Sigmoid colon (tissue), 7 donors: ENCODE data around the gene TTC4. TPM values are rescaled to one million over a fixed set of nuclear protein-coding genes. Genes with fewer than 3 reads are reported as not detected.

ENCODE experiments used
- DNase-seq: peaks from one replicate; pipeline ENCODE4 v3.0.0-alpha.2; 2019
- H3K27ac ChIP-seq, 4 donors: fragments of 200-600 bp; sonication (generic); one replicate each; pipeline ENCODE4 v1.5.1; 2016 to 2019; ENCODE audit warnings: mild to moderate bottlenecking in 1 of 4
- H3K27me3 ChIP-seq, 3 donors: fragments of 200-600 bp; sonication (generic); one replicate each; pipeline ENCODE4 v1.5.1; 2019; ENCODE audit warnings: mild to moderate bottlenecking in 1 of 3
- H3K36me3 ChIP-seq, 4 donors: fragments of 200-600 bp; sonication (generic); one replicate each; pipeline ENCODE4 v1.5.1; 2016 to 2019
- H3K4me1 ChIP-seq, 4 donors: fragments of 200-600 bp; sonication (generic); one replicate each; pipeline ENCODE4 v1.5.1; 2017 to 2019
- H3K4me3 ChIP-seq, 4 donors: fragments of 200-600 bp; sonication (generic); one replicate each; pipeline ENCODE4 v1.5.1; 2017 to 2019; ENCODE audit warnings: mild to moderate bottlenecking in 2 of 4, moderate library complexity in 1 of 4
- H3K9me3 ChIP-seq, 4 donors: fragments of 200-600 bp in 3 of 4; sonication (generic) in 3 of 4; one replicate each; pipeline versions ENCODE4 v1.5.1 to v1.6.1; 2013 to 2019
- CTCF ChIP-seq, 4 experiments: fragments of 450-650 bp in 3 of 4; fragments of 200-600 bp in 1 of 4; IDR thresholded peaks; one replicate each; pipeline ENCODE4 v1.5.1; 2016 to 2019; ENCODE audit warnings: antibody characterized with exemption in 4 of 4, mild to moderate bottlenecking in 3 of 4, moderate library complexity in 2 of 4
- EP300 ChIP-seq, 4 donors: sonication (generic); formaldehyde crosslinking; IDR thresholded peaks; one replicate each; pipeline ENCODE4 v1.6.1; 2017; ENCODE audit warnings: antibody characterized with exemption in 4 of 4
- POLR2A ChIP-seq, 2 donors: fragments of 450-650 bp; IDR thresholded peaks; one replicate each; pipeline ENCODE4 v1.6.1; 2016; ENCODE audit warnings: antibody characterized with exemption in 2 of 2, mild to moderate bottlenecking in 2 of 2, moderate library complexity in 2 of 2
- POLR2AphosphoS5 ChIP-seq, 4 donors: sonication (generic); formaldehyde crosslinking; IDR thresholded peaks; one replicate each; pipeline ENCODE4 v1.6.1; 2017; ENCODE audit warnings: antibody characterized with exemption in 4 of 4
- WGBS, 2 donors: extraction: QIAGEN DNeasy Blood & Tissue Kit; methylation state at CpG; one replicate each; pipeline ENCODE4 v1.1.7; 2013; 5-methylcytosine and 5-hydroxymethylcytosine counted together
- intact Hi-C: fragments of 100-400 bp; cut with DNase I; formaldehyde crosslinking; loops from one replicate; pipeline ENCODE4 v1.15.1; 2023
- polyA plus RNA-seq, 3 donors: library from polyadenylated mRNA; stranded (reverse); fragments of 200-250 nt; gene quantifications; one replicate each; pipeline ENCODE4 v1.2.3, GENCODE V29; 2013
- total RNA-seq, 4 donors: library from RNA; depleted of rRNA; stranded (reverse); fragments of >200 nt; gene quantifications; one replicate each; pipeline ENCODE4 v1.1.0, GENCODE V29; 2016
- donor health status: healthy with polysubstance abuse.
- donor health status: Bipolar disorder and iron deficiency.
- donor health status: healthy.

Gene TTC4
- total and polyA plus RNA-seq, 7 donors = 7.6 to 33.4 (median 15.0) TPM

- TF ChIP-seq POLR2A (IDR thresholded peaks at IDR 0.05) (no peak), CTCF (IDR thresholded peaks at IDR 0.05) (peak; percentile 17 to 83 (median 67)), POLR2AphosphoS5 (IDR thresholded peaks at IDR 0.05) (no peak), EP300 (IDR thresholded peaks at IDR 0.05) (no peak)
- intact Hi-C loops = loop anchor here (5.0 kb wide), 1 partner anchor 140 kb away; no protein-coding TSS in a partner anchor
- H3K4me3 ChIP-seq = no peak overlapping the region
- no peak for DNase-seq
- no peaks in the 10 kb centered on the region for H3K27me3 ChIP-seq
- no peak overlapping the region for H3K27ac ChIP-seq
- peaks cover 0 to 11% (median 0%) of the 10 kb centered on the region in 4 donors for H3K36me3 ChIP-seq
- 58 to 70% methylated on average over 6 of the region's 6 CpGs for WGBS, 2 donors
- no peaks in the 10 kb centered on the region for H3K4me1 ChIP-seq
- no peaks in the 10 kb centered on the region for H3K9me3 ChIP-seq
These were observed 43.6 kb upstream of the TTC4 start for GRCh38 chr1:54671985-54672608.

GRCh38 chr1:54678776-54679643, 36.7 kb upstream of the TTC4 start:
- no peaks in the 10 kb centered on the region for H3K9me3 ChIP-seq
- 85 to 89% methylated on average over 17 of the region's 17 CpGs for WGBS, 2 donors
- peaks cover 0 to 5% (median 0%) of the 10 kb centered on the region in 4 donors for H3K36me3 ChIP-seq
- intact Hi-C loops = no loop called here
- H3K27me3 ChIP-seq = no peaks in the 10 kb centered on the region
- peaks cover 0 to 7% (median 3%) of the 10 kb centered on the region in 4 donors for H3K4me1 ChIP-seq
- no peak for DNase-seq
- TF ChIP-seq POLR2A (IDR thresholded peaks at IDR 0.05) = no peak
- TF ChIP-seq POLR2AphosphoS5 (IDR thresholded peaks at IDR 0.05) = no peak
- TF ChIP-seq EP300 (IDR thresholded peaks at IDR 0.05) = no peak
- TF ChIP-seq CTCF (IDR thresholded peaks at IDR 0.05) = no peak
- no peak overlapping the region for H3K27ac ChIP-seq
- H3K4me3 ChIP-seq = no peak overlapping the region

GRCh38 chr1:54679706-54680105, 36.0 kb upstream of the TTC4 start:
- Histone ChIP-seq H3K27me3 (no peaks in the 10 kb centered on the region), H3K36me3 (no peaks in the 10 kb centered on the region), H3K27ac (no peak overlapping the region), H3K4me3 (no peak overlapping the region), H3K4me1 (peaks cover 0 to 7% (median 3%) of the 10 kb centered on the region in 4 donors), H3K9me3 (no peaks in the 10 kb centered on the region)
- intact Hi-C loops = no loop called here
- DNase-seq = no peak
- 88 to 92% methylated on average over 7 of the region's 7 CpGs for WGBS, 2 donors
- TF ChIP-seq POLR2AphosphoS5 (IDR thresholded peaks at IDR 0.05) (no peak), EP300 (IDR thresholded peaks at IDR 0.05) (no peak), POLR2A (IDR thresholded peaks at IDR 0.05) (no peak), CTCF (IDR thresholded peaks at IDR 0.05) (no peak)

GRCh38 chr1:54680387-54680786, 35.3 kb upstream of the TTC4 start:
- Histone ChIP-seq H3K27me3 (no peaks in the 10 kb centered on the region), H3K36me3 (no peaks in the 10 kb centered on the region), H3K4me1 (peaks cover 0 to 7% (median 3%) of the 10 kb centered on the region in 4 donors), H3K9me3 (no peaks in the 10 kb centered on the region), H3K4me3 (no peak overlapping the region), H3K27ac (no peak overlapping the region)
- DNase-seq = no peak
- 83 to 87% methylated on average over 8 of the region's 8 CpGs for WGBS, 2 donors
- TF ChIP-seq CTCF (IDR thresholded peaks at IDR 0.05) = no peak
- no peak for TF ChIP-seq POLR2A (IDR thresholded peaks at IDR 0.05)
- TF ChIP-seq EP300 (IDR thresholded peaks at IDR 0.05) = no peak
- TF ChIP-seq POLR2AphosphoS5 (IDR thresholded peaks at IDR 0.05) = no peak
- intact Hi-C loops = no loop called here
